Measurements from ENCODE around the gene ARCN1. TPM values are rescaled to one million over a fixed set of nuclear protein-coding genes. Genes with fewer than 3 reads are reported as not detected.

ARCN1 gene
- total and polyA plus RNA-seq, 2 of the 4 experiments (the other 2 are of a cell fraction), result 148 to 212 TPM

GRCh38 chr11:118608360-118609227, 36.4 kb downstream of the ARCN1 start (continued):
- TF ChIP-seq POLR2A (IDR thresholded peaks at IDR 0.05; ENCODE audit: low read depth, low read length) (peak; percentile 71; the same call in 1 of the 2 replicates), MAFK (IDR thresholded peaks at IDR 0.05; ENCODE audit: low read depth, low read length) (no peak), RAD21 (IDR thresholded peaks at IDR 0.05; ENCODE audit: low read length) (no peak), RCOR1 (IDR thresholded peaks at IDR 0.05; ENCODE audit: insufficient replicate concordance, low read length) (no peak)

Data from IMR-90 (cell line).